Measurements from ENCODE around the gene CDK19. TPM values are rescaled to one million over a fixed set of nuclear protein-coding genes. Genes with fewer than 3 reads are reported as not detected.
"Not testable (repeated sequence)": the region's sequence is repeated elsewhere in the genome, so short reads cannot be mapped to it uniquely, and the experiment has no call there.

CDK19 gene
- total RNA-seq, 4 donors from 2014 or later, result 10.8 to 13.2 (median 12.1) TPM

DNA sequence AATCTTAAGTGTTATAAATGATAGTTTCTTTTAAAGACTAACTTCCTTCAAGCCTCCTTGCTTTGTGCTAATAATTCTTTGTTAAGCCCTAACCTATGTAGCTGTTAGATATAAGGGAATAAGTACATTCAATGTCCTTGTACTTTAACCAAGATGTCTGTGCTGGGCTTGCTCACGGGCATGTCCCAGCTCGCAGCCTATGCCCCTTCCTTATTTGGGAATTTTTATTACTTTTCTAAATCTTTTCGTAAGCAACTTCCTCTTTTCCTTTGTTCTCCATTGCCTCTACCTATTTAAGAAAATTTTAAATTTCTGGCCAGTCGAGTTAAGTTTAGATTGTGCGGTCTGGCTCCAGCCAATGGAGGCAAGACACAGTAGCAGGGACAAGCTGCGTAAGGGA is 26.0 kb upstream of the CDK19 start:
- H3K27ac ChIP-seq, result no peak overlapping the region
- no peaks in the 10 kb centered on the region for H3K9me3 ChIP-seq
- H3K4me3 ChIP-seq, result no peak overlapping the region
- TF ChIP-seq, protein P1, sequence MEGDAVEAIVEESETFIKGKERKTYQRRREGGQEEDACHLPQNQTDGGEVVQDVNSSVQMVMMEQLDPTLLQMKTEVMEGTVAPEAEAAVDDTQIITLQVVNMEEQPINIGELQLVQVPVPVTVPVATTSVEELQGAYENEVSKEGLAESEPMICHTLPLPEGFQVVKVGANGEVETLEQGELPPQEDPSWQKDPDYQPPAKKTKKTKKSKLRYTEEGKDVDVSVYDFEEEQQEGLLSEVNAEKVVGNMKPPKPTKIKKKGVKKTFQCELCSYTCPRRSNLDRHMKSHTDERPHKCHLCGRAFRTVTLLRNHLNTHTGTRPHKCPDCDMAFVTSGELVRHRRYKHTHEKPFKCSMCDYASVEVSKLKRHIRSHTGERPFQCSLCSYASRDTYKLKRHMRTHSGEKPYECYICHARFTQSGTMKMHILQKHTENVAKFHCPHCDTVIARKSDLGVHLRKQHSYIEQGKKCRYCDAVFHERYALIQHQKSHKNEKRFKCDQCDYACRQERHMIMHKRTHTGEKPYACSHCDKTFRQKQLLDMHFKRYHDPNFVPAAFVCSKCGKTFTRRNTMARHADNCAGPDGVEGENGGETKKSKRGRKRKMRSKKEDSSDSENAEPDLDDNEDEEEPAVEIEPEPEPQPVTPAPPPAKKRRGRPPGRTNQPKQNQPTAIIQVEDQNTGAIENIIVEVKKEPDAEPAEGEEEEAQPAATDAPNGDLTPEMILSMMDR (IDR thresholded peaks at IDR 0.05), result no peak
- TF ChIP-seq POLR2A (IDR thresholded peaks at IDR 0.05), result no peak
- intact Hi-C loops (cut with DNase I), result no loop called here
- H3K4me1 ChIP-seq, result no peaks in the 10 kb centered on the region
- DNase-seq, result no peak
- no peaks in the 10 kb centered on the region for H3K27me3 ChIP-seq
- no peaks in the 10 kb centered on the region for H3K36me3 ChIP-seq
- 71 to 84% methylated on average over 6 of the region's 6 CpGs for WGBS, 2 donors

DNA sequence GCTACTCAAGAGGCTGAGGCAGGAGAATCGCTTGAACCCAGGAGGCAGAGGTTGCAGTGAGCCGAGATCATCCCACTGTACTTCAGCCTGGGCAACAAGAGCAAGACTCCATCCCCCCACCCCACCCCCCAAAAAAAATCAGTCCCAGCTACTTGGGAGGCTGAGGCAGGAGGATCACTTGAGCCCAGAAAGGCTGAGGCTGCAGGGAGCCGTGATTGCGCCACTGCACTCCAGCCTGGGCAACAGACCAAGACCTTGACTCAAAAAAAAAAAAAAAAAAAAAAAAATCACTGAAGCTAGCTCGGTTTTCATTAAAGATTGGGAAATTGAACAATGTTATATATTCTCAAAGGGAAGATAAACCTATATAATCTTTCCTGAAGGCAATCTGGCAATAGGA is 20.5 kb upstream of the CDK19 start:
- WGBS, 2 donors, result 44 to 72% methylated on average over 3 of the region's 5 CpGs
- not testable (repeated sequence) for H3K4me3 ChIP-seq

DNA sequence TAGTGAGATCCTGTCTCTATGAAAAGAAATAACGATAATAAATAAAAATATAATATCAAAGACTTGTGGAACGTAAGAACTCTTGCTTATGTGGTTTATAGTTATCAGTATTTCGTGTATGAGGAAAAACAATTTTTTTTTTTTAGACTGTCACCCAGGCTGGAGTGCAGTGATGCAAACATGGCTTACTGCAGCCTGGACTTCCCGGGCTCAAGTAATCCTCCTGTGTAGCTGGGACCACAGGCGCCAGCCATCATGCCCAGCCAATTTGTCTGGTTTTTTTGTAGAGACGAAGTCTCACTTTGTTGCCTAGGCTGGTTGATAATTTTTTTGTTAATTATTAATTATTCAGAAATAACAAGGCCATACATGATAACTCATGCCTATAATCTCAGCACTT is 18.6 kb upstream of the CDK19 start:
- Histone ChIP-seq H3K4me3 (no peak overlapping the region), H3K4me1 (peaks cover 0 to 3% (median 0%) of the 10 kb centered on the region in 3 donors), H3K36me3 (no peaks in the 10 kb centered on the region), H3K27ac (no peak overlapping the region), H3K9me3 (no peaks in the 10 kb centered on the region), H3K27me3 (no peaks in the 10 kb centered on the region)
- no peak for DNase-seq
- intact Hi-C loops (cut with DNase I), result no loop called here
- TF ChIP-seq, protein P1 (IDR thresholded peaks at IDR 0.05), result no peak
- TF ChIP-seq POLR2A (IDR thresholded peaks at IDR 0.05), result no peak
- WGBS, 2 donors, result 89 to 91% methylated on average over 6 of the region's 6 CpGs

More for the DNA sequence above, 20.5 kb upstream of the CDK19 start:
- H3K4me1 ChIP-seq; H3K27me3 ChIP-seq; H3K9me3 ChIP-seq; H3K36me3 ChIP-seq; DNase-seq; H3K27ac ChIP-seq; intact Hi-C loops (cut with DNase I): not testable (repeated sequence)

DNA sequence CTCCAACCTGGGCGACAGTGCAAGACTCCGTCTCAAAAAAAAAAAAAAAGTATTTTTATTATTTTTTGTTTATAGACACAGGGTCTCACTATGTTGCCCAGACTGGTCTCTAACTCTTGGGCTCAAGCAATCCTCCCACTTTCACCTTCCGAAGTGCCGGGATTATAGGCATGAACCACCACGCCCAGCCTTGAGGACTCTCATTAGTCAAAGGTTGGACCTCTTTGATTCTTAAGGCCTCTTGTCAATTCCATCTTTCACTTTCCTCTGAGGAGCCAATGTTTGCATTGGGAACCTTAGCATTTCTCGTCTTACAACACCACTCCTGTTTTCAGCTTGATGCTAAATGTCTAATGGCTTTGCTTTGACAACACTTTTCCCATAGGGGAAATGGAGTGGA is 16.1 kb upstream of the CDK19 start:
- H3K36me3 ChIP-seq, result no peaks in the 10 kb centered on the region
- intact Hi-C loops (cut with DNase I), result no loop called here
- no peak overlapping the region for H3K27ac ChIP-seq
- H3K27me3 ChIP-seq, result no peaks in the 10 kb centered on the region
- no peak overlapping the region for H3K4me3 ChIP-seq
- H3K9me3 ChIP-seq, result no peaks in the 10 kb centered on the region
- TF ChIP-seq POLR2A (IDR thresholded peaks at IDR 0.05), result no peak
- no peak for DNase-seq
- WGBS, 2 donors, result 63 to 81% methylated on average over 6 of the region's 6 CpGs
- peaks cover 0 to 19% (median 7%) of the 10 kb centered on the region in 3 donors for H3K4me1 ChIP-seq

DNA sequence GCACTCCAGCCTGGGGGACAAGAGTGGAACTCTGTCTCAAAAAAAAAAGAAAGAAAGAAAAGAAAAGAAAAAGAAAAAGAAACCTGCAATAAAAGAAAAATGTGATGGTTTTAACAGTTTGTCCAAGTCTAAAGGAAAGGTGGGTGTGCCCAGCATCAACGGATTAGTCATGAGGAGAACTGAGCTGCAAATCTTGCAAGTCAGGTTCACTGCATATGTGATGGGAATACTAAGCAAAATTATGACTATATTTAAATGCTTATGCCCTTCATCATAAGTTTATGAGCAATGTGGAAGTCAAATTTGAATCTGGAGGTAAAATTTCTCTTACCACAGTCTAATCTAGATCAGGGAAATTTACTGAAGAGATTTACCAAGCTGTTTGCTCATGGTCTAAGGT is 13.1 kb upstream of the CDK19 start:
- no peak for TF ChIP-seq POLR2A (IDR thresholded peaks at IDR 0.05)
- TF ChIP-seq, protein P1 (IDR thresholded peaks at IDR 0.05), result no peak
- H3K4me3 ChIP-seq, result no peak overlapping the region
- peaks cover 0 to 22% (median 7%) of the 10 kb centered on the region in 3 donors for H3K4me1 ChIP-seq
- no peak for DNase-seq
- H3K9me3 ChIP-seq, result no peaks in the 10 kb centered on the region
- no peaks in the 10 kb centered on the region for H3K27me3 ChIP-seq
- H3K36me3 ChIP-seq, result no peaks in the 10 kb centered on the region
- 22 to 23% methylated on average over 1 of the region's 1 CpG for WGBS, 2 donors
- H3K27ac ChIP-seq, result peak overlapping the region; percentile 62 to 76 (median 69)
- intact Hi-C loops (cut with DNase I), result no loop called here

DNA sequence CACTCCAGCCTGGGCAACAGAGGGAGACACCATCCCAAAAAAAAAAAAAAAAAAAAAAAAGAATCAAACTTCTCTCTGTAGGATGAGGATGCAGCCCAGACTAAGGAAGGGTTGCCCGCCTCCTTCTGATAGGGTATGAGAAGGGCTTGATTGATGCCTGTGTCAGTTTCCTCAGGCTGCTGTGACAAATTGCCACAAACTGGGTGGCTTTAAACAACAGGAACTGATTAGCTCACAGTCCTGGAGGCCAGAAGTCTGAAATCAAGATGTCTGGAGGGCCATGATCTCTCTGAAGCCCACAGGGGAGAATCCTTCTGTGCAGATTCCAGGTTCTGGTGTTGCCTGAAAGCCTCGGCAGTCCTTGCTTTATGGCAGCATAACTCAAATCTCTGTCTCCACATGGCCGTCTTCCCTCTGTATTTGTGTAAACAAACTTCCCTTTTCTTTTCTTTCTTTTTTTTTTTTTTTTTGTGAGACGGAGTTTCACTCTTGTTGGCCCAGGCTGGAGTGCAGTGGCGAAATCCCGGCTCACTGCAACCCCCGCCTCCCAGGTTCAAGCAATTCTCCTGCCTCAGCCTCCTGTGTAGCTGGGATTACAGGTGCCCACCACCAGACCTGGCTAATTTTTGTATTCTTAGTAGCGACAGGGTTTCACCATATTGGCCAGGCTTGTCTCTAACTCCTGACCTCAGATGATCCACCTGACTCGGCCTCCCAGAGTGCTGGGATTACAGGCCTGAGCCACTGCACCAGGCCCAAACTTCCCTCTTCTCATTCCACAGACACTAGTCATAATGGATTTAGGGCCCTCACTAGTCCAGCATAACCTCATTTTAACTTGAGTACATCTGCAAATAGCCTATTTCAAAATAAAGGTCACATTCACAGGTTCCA is 11.2 kb upstream of the CDK19 start:
- TF ChIP-seq POLR2A (IDR thresholded peaks at IDR 0.05), result no peak
- TF ChIP-seq, protein P1 (IDR thresholded peaks at IDR 0.05), result no peak
- Histone ChIP-seq H3K4me1 (peaks cover 0 to 41% (median 19%) of the 10 kb centered on the region in 3 donors), H3K4me3 (no peak overlapping the region), H3K27ac (peak overlapping the region; percentile 39 to 73 (median 57)), H3K9me3 (no peaks in the 10 kb centered on the region), H3K36me3 (no peaks in the 10 kb centered on the region), H3K27me3 (no peaks in the 10 kb centered on the region)
- intact Hi-C loops (cut with DNase I), result no loop called here
- DNase-seq, result no peak
- WGBS, 2 donors, result 63 to 67% methylated on average over 4 to 9 of the region's 9 CpGs
